GM18858 (cell line): Measurements from ENCODE around the gene TBC1D9.

Experiments used
- ATAC-seq: cut with Tn5 transposase; IDR thresholded peaks from one replicate; pipeline ENCODE4 v1.9.1; 2021; ENCODE audit not compliant: unreplicated experiment

The TBC1D9 gene

DNA sequence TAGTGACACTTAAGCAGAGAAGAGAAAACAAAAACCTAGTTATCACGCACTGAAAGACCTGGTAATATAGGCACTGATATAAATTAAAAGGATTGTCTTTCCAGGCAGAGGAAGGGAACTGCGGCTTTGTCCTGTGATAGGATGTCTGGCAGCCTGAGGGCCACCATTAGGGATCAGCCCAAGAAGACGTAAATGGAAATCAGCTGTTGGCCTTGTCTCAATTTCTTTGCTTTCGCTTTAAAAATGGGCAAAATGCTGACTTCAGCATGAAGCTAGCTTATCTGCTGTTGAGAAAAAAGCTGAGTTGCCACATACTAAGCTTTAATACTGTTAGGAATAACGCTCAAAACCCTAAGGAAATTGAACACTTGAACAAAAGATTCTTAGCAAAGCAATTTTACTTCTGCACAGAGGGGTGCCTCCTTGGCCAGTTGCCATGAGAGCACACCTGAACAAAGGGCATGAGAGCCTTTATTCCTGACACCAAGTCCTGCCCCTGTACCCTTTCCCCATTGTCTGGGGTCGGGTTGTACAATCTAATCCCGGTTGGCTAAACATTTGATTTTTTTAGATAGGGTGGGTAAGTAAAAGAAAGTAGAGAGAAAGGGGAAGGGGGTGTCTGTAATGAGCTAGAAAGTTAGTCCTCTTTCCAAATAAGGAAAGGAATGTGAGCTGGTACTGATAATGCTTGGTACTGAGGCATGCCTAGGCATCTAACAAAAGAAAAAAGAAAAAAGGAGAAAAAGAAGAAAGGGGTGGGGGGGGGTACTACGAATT is 102.3 kb downstream of the TBC1D9 start:
- ATAC-seq, result no peak

DNA sequence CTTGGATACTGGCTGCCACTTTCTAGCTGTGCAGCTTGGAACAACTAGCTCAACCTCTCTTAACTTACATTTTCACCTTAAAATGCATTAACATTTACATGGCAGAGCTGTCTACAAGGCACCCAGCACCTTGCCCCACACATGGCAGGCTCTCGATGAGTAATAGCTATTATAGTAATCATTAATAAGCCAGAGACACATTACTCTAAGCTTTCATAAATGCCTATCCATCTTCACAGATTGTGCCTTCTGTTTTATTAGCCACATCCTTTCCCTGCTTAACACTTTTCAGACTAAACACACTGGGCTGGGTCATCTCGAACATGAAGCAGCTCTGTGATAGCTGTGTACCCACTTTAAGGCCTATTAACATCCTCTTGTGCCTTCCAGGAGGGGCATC is 103.6 kb downstream of the TBC1D9 start:
- ATAC-seq, result no peak

DNA sequence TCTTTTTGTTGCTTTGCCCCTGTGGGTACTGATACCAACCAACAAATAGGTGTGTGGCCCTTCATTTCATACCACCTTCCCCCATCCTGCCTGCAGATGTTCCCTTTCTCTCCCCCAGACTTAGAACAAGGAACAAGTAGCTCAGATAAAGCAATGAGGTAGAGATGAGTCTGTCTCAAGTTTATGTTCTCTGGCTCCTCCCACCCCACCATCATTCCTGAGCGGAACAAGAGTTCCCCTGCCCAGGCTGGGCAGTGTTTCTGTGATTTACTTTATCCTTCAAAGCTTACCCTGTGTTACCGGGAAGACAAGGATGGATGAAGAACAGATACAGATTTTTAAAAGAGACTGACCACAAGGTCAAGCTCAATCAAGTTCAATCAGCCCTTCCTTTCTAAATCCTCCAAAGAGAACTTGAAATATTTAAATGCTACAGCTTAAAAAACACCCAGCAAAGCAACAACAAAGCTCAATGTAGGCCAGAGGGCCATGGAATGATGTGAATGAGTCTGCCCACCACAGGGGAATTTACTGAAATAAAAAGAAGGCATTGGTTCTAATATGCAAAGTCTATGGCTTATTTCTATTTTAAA is 107.4 kb downstream of the TBC1D9 start:
- ATAC-seq, result no peak

DNA sequence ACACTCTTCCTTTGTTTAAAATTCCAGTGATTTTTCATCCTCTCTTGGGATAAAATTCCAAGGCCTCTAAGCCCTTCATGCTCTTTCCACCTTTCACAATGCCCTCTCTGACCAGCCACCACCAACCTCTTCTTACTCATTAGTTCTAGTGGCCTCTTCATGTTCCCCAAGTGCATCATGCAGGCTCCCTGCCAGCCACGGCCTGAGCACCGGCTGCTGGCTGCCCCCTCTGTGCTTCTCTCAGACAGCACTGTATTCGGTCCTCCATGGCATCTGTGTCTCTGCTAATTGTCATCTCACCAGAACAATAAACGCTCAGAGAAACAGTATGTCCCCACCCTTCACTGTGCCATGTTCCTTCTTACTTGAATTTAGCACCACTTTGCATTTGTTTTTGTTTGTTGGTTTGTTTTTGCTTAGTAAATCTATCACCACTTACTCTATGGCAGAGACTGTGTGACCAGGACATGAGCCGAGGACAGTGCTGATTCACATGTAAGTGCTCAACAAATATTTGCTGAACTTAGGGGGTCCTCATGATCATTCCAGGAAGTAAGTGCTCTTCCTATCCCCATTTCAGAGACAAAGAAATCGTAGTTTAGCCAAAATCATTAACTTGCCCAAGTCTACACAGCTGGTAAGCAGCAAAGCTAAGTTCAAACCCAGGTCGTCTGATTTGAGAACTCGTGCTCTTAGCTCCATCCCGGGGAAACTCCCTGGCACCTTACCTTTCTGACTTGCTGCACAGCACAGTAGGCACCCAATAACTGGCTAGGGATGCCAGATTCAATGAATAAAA is 110.4 kb downstream of the TBC1D9 start:
- ATAC-seq, result no peak

DNA sequence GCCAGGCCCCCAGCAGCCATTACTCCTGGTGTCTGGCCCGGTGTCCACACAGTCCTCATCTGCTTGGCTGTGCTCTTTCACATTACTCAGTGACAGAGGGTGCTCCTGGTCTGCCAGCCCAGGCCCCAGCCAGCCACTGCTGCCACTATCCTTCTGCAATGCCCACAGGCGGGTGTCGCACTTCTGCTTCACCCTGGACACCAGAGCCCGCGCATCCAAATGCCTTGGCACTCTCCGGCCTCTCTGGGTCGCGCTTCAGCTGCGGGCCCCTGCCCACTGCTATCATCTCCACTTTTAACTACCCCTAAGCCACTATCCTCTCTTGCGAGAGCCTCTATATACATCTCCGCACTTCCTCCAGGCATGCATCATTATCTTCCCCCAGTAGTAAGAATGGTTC is 111.0 kb downstream of the TBC1D9 start:
- no peak for ATAC-seq

DNA sequence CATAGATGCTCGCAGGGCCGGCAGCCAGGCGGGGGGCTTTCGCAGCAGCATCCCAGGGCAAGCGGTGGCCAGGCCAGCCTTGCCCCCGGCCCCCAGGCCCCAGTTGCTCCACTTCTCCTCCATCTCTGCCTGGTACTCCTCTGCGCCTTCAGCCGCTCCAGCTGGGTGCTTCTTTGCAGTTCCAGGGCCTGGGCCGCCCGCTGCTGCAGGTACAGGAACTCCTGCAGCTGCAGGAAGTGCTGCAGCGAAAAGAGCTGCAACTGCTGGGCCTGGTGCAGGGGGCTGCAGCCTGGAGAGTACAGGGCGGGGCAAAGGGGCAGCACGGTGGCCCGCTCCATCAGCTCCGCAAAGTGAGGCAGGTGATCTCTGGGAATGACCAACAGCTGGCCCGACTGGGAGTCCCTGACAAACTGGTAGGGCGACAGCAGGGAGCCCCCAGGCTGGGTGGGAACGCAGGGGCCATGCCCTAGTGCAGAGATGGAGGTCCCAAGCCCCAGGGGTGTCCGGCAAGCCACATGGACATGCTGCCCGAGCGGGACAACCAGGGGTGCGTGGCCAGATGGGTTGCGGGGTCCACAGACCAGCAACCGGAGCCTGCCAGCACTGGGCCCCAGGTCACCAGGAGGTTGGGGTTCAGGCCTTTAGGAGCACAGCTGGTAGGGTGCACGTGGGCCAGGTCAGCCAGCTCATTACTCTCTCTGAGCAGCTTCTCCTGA is 111.6 kb downstream of the TBC1D9 start:
- no peak for ATAC-seq

DNA sequence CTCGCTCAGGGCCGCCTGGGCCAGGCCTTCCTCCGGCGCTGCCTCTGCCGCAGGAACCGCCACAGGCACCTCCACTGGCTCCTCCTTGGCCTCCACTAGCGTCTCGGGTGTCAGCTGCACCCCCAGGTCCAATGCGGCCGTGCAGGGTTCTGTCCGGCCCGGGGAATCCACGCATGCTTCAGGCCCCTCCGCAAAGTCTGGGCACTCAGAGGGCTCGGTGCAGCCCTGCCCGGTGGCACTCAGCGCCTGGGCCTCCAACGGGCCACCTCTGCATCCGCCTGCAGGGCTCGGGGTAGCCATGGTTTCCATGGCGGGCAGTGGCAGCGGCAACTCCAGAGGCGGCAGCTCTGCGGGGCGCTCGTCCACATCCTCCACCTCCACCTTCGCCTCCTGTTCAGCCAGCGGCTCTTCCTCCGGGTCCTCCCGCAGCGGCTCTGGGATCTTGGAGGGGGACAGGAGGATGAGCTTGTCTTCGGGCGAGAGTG is 112.6 kb downstream of the TBC1D9 start:
- no peak for ATAC-seq

DNA sequence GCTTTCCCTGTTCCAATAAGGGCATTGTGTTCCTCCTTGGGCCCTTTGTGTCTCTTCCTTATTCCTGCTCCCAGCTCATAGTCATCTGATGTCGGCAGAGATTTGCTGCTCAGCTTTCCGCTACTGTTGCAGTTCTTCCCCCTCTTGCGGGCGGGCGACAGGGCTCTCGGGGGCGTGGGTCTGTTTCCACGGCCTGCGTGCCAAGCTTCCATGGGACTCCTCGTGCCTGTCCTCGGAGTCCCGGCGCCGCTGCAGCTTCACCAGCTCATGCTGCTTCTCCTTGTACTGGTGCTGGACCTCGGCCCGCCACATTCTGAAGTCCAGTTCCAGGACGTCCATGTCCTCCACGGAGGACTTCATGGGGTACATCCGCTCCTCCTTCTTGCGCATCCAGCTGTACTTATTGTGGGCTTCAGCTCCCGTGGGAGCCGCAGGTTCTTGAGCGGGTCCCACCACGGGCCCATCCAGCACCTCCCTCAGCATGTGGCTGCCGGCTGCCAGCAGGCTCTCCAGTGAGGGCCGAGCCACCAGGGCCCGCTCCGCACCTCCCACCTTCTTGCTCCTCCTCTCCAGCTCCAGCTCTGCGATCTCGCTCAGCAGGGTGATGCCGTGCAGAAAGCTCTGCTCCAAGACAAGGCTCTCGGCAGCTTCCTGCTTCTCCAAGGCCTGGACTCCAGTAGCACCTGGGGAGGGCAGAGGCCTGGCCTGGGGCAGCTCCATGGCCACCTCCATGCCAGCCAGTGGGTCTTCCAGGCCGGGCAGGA is 113.3 kb downstream of the TBC1D9 start:
- no peak for ATAC-seq

DNA sequence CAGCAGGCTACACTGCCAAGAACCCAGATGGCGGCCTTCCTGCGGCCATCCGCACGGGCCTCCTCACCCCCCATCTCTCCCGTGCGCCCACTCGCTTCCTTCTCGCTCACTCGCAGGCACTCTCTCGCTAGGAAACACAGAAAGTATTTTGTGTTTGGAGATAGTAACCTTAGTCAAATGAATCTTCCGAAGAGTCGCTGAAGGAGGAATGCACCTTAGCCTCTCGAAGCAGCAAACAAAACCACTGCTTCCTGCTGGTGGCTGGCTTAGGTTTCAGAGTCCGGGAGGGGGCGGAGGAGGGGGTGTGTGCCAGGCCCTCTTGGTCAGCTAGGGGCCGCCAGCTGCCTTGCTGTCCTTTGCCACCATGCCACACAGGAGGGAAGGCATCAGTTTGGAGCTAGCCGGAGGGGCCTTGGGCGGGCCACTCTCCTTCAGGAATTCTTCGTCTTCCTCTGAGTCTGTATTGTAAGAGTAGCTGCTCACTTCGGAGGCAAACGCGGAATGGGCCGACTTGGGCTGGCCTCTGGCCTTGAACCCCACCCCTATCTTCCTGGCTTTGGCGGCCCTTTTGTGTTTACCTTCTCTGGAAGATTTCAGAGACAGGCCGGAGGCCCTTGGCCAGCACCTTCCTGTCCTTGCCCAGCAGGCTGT is 114.3 kb downstream of the TBC1D9 start:
- ATAC-seq, result no peak

DNA sequence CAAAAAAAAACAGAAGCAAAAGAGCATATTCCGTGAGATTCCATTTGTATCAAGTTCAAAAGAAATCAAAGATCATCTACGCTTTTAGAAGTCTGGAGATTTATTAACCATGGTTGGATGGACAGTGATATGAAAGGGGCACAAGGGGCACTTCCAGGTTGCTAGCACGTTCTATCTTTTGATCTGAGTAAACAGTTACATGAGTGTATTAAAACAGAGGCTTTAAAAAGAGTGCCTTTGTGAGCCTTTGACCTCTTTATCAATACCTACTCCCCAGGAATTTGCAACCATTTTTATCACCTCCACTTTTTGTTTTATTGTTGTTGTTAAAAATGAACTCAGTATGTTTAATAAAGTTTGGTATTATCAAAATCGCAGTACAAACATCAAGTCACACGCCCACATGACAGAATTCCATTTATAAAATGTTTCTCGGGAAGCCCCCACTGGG is 115.1 kb downstream of the TBC1D9 start:
- no peak for ATAC-seq

DNA sequence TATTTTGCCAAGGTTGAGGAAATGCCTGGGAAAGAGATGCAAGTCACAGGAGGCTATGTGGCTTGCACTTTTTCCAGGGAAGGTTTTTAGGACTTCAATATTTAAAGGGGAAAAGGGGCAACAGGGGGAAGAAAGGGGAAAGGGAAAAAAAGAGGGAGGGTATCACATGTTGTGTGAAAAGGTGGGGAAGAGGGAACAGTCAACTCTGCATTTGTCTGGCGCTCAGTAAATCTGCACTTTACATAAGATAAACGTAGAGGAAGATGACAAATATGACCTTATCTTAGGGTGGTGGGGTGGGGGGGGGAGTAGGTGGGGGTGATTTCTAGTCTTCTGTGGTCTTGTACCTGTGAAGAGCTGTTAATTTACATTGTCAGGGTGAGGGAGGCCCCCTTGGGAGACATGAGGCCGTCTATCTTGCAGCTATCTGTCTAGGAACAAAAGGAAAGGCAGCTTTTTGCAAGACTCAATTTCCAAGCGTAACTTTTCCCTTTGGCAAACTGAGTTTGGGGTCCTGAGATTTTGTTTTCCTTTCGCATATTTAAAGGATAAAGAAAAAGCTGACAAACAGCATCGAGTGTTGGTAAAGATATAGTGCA is 115.9 kb downstream of the TBC1D9 start:
- ATAC-seq, result no peak

DNA sequence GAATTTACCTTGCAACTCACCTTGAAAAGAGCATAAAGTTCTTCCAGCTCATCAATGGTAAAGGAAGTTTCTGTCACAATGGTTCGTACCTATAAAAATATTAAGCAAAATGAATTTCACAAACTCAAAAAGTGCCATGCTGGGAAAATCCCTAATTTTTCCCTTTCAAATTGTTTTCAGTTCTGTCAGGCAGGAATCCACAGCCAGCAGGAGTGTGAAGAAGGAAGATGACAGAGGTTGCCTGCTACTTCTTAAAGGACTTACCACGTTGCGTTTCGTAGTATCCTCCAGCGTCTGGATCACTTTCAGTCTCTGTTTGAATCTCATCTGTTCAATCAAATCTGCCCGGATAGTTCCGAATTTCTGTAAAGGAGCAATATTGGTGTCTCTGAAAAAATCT is 117.1 kb downstream of the TBC1D9 start:
- no peak for ATAC-seq

DNA sequence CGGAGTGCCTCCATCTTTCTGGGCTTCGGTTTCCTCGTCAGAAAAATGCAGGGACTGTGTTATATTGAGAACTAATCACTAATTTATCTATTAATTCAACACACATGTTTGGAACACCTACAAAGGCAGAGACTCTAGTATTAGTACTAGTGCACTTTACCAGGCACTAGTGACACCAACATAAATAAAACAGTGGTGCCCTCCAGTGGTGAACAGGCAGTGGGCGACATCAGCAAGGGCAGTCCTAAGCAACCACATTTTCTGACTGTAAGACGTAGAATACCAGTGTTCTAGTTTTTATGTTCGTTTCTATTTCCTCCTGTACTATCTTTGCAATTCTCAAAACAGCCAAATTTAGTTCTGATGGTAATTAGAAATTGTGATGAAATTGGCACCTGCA is 118.3 kb downstream of the TBC1D9 start:
- peak; percentile 80 for ATAC-seq

DNA sequence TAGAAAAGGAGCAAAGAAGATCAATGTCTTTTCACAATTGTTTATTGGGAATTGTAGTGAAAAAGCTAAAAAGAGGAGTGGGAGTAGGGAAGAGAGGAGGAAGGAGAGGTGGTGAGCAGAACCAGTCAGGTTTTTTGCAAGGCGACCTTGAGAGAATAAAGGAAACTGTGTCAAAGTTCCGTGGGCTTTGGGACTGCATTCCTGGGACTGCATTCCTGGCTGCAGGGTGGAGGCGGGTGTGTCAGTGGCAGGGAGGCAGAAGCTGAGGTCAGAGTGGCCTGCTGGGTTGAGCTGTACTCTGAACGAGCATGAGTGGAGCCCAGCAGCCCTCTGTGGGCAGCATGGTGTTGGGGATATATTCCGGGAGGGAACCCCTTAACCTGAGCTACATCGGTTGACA is 120.6 kb downstream of the TBC1D9 start:
- no peak for ATAC-seq

DNA sequence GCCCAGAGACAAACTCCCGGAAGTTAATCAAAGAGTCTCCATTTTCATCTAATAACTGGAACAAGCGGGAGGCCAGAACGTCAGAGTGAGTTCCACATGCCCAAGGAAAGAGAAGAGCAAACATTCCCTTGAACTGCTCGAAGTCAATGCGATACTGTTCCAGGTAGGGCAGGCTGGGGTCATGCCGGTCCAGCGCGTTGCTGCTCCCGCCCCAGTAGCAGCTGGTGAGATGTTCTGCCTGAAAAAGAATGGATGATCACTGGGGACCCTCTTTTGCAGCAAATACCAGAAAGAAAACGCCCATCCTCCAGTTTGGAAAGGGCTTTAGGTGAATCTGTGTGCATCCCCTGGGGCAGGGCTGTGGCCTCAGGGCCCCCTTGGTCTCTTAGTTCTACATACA is 122.2 kb downstream of the TBC1D9 start:
- ATAC-seq, result no peak

DNA sequence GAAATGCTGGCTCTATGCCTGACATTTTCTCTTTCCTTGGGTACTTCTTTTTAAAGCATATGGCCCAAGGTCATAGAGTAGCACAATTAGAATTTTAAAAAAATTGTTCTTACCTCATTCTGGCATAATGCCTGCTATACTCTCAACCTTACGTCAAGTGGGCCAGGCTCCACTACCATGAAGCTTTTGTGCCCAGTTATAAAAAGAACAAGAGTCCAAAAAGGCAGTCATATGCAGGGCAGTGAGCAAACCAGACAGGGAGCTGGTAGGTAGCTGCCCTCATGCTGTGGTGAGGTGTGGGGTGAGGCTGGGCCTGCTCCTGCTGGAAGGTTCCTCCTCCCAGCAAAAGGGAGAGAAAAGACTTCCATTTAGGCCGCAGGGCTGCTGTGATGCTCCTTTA is 123.1 kb downstream of the TBC1D9 start:
- ATAC-seq, result no peak

DNA sequence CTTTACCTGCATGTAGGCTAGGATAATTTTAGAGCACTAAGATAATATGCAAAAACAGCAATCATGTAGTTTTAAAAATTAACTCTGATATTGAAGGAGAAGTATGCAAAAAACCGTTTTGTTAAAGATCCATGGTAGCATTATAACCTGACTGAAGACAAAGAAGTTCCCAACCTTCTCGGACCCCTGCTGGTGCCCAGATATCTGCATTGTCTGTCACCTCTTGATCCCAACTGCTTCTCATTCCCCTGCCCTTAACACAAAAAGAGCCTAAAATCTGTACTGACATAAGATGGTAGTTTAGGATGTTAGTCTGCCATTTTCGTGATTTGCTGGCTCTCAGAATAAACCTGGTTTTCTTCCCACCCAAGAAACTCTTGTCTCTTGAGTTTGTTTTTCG is 125.9 kb downstream of the TBC1D9 start:
- ATAC-seq, result no peak

DNA sequence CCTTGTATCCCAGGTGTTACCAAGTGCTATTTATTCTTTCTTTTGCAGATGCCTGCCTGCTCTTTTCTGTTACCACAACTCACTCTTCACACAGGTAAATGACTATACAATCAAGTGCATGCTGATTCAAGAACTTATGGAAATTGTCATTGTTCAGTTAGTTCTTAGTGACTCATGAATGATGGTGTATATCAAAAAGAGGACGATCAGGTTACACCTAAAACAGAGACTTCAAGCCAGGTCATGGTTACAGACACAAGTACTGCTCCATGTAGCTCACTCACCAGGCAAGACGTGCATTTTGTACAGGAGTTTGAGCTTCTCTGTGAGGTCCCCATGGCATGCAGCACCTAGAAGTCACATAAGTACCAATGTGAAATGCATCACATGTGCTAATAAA is 128.2 kb downstream of the TBC1D9 start:
- ATAC-seq, result no peak

DNA sequence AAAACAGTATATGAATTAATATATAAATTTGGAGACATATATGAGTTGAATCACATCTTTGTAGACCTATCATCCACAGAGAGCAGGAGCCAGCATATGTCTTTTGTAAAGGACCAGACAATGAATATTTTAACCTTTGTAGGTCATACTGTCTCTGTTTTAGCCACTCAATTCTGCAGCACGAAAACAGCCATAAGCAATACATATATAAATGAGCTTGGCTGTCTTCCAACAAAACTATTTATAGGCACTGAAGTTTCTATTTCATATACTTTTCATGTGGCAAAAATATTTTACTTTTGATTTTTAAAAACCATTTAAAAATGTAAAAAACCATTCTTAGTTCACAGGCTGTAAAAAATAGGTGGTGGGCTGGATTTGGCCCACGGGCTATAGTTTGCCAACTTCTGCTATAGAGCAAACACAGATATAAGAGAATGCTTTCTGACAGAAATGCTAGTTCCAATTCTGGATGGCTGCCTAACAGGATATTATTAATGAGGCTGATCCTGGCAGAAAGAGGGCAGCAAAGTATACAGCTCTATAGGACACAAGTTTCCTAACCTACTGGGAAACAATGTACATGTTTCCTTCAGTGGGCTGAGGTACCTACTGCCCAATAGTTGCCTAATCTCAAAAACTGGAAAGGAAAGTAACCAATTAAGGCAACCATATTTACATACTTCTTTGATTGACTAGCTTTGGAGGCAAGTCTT is 129.4 kb downstream of the TBC1D9 start:
- ATAC-seq, result no peak
